Thyroid gland (tissue), 4 donors: Measurements from ENCODE around the gene BCR.

ENCODE experiments used
- POLR2A ChIP-seq, 2 donors: fragments of 450-650 bp; IDR thresholded peaks; one replicate each; pipeline ENCODE4 v1.6.1; 2017; ENCODE audit warnings: antibody characterized with exemption in 2 of 2, mild to moderate bottlenecking in 2 of 2, moderate library complexity in 1 of 2
- TF ChIP-seq, protein P1 (sequence below), 6 experiments: fragments of 200-600 bp in 3 of 6; fragments of 450-650 bp in 3 of 6; sonication (generic) in 3 of 6; IDR thresholded peaks; one replicate each; pipeline ENCODE4 v1.5.1; 2016 to 2019; ENCODE audit warnings: antibody characterized with exemption in 6 of 6, mild to moderate bottlenecking in 2 of 6, inconsistent platforms in 1 of 6, moderate library complexity in 1 of 6

- TF ChIP-seq, protein P1, sequence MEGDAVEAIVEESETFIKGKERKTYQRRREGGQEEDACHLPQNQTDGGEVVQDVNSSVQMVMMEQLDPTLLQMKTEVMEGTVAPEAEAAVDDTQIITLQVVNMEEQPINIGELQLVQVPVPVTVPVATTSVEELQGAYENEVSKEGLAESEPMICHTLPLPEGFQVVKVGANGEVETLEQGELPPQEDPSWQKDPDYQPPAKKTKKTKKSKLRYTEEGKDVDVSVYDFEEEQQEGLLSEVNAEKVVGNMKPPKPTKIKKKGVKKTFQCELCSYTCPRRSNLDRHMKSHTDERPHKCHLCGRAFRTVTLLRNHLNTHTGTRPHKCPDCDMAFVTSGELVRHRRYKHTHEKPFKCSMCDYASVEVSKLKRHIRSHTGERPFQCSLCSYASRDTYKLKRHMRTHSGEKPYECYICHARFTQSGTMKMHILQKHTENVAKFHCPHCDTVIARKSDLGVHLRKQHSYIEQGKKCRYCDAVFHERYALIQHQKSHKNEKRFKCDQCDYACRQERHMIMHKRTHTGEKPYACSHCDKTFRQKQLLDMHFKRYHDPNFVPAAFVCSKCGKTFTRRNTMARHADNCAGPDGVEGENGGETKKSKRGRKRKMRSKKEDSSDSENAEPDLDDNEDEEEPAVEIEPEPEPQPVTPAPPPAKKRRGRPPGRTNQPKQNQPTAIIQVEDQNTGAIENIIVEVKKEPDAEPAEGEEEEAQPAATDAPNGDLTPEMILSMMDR (IDR thresholded peaks at IDR 0.05) = no peak
- no peak for TF ChIP-seq POLR2A (IDR thresholded peaks at IDR 0.05)
Measured at GRCh38 chr22:23219317-23219716, 39.0 kb downstream of the BCR start.
